Prostate gland (tissue), 2 donors: ENCODE data around the gene TYW1B.

Experiments
- POLR2A ChIP-seq: fragments of 450-650 bp; IDR thresholded peaks from one replicate; pipeline ENCODE4 v1.6.1; 2016; ENCODE audit warnings: antibody characterized with exemption, mild to moderate bottlenecking
- TF ChIP-seq, protein P1 (sequence below), 4 experiments: fragments of 200-600 bp in 2 of 4; fragments of 450-650 bp in 2 of 4; sonication (generic) in 2 of 4; IDR thresholded peaks; 1 replicate in 3 of 4; 2 replicates in 1 of 4; pipeline ENCODE4 v1.5.1; 2016 to 2019; ENCODE audit warnings: antibody characterized with exemption in 4 of 4, mild to moderate bottlenecking in 2 of 4, moderate library complexity in 2 of 4

DNA sequence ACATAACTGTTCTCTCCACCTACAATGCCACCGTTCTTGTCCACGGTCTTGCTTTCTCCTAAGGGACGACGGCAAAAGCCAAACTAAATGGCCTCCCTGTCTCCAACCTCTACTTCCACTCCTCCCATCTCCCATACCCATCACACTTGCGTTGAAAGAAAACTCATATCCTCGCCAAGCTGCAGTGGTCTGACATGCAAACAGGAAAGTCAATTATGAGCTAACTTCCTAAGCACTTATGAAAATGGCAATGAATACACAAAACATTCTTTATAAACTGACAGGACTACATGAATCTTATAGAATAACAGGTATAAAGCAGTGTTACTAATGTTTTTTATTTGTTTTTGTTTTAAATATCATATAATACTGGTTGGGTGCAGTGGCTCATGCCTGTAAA, 46.4 kb downstream of the TYW1B start:
- TF ChIP-seq, protein P1, sequence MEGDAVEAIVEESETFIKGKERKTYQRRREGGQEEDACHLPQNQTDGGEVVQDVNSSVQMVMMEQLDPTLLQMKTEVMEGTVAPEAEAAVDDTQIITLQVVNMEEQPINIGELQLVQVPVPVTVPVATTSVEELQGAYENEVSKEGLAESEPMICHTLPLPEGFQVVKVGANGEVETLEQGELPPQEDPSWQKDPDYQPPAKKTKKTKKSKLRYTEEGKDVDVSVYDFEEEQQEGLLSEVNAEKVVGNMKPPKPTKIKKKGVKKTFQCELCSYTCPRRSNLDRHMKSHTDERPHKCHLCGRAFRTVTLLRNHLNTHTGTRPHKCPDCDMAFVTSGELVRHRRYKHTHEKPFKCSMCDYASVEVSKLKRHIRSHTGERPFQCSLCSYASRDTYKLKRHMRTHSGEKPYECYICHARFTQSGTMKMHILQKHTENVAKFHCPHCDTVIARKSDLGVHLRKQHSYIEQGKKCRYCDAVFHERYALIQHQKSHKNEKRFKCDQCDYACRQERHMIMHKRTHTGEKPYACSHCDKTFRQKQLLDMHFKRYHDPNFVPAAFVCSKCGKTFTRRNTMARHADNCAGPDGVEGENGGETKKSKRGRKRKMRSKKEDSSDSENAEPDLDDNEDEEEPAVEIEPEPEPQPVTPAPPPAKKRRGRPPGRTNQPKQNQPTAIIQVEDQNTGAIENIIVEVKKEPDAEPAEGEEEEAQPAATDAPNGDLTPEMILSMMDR (IDR thresholded peaks at IDR 0.05), result no peak
- TF ChIP-seq POLR2A, result no peak
